CD4-positive, alpha-beta memory T cell (primary cell): Measurements from ENCODE around the gene SLC8A1. TPM values are rescaled to one million over a fixed set of nuclear protein-coding genes. Genes with fewer than 3 reads are reported as not detected.

ENCODE experiments used
- CTCF ChIA-PET: fragments of 350-600 bp; sonication (Branson Sonifier 250); formaldehyde crosslinking; loops from one replicate; lab custom pipeline; 2021; ENCODE audit warnings: inconsistent platforms; ENCODE audit not compliant: partially characterized antibody; lab: Charles Lee
- POLR2A ChIA-PET: fragments of 350-600 bp; sonication (Branson Sonifier 250); formaldehyde crosslinking; loops from one replicate; lab custom pipeline; 2021; ENCODE audit not compliant: partially characterized antibody; lab: Charles Lee
- DNase-seq, 5 donors: peaks; one replicate each; pipeline versions ENCODE4 v3.0.0 to v3.0.0-alpha.2; 2020 to 2022; ENCODE audit warnings: mixed read lengths in 1 of 5
- H3K27ac ChIP-seq: one replicate; pipeline ENCODE4 v1.7.0; 2013; ENCODE audit warnings: low read depth, low read length
- H3K27me3 ChIP-seq: 2 replicates; pipeline ENCODE4 v1.7.0; 2013; ENCODE audit warnings: mild to moderate bottlenecking, low read length, moderate library complexity; ENCODE audit not compliant: insufficient read depth
- H3K36me3 ChIP-seq: 2 replicates; pipeline ENCODE4 v1.7.0; 2013; ENCODE audit warnings: mild to moderate bottlenecking, low read length, moderate library complexity; ENCODE audit not compliant: insufficient read depth
- H3K4me1 ChIP-seq: 2 replicates; pipeline ENCODE4 v1.7.0; 2013; ENCODE audit warnings: mild to moderate bottlenecking, low read length, moderate library complexity; ENCODE audit not compliant: insufficient read depth
- H3K4me3 ChIP-seq, 2 donors: one replicate each; pipeline ENCODE4 v1.7.0; 2013; ENCODE audit warnings: low read length in 2 of 2, mild to moderate bottlenecking in 1 of 2
- H3K9me3 ChIP-seq, 2 donors: one replicate each; pipeline ENCODE4 v1.7.0; 2013; ENCODE audit warnings: low read length in 2 of 2, control low read depth in 1 of 2; ENCODE audit not compliant: control insufficient read depth in 1 of 2
- H3K27ac Mint-ChIP-seq, 7 donors: one replicate each; pipeline ENCODE4 v1.8.0; 2020 to 2021; ENCODE audit warnings: mixed read lengths in 7 of 7, mild to moderate bottlenecking in 6 of 7, inconsistent platforms in 3 of 7, moderate library complexity in 3 of 7
- H3K27me3 Mint-ChIP-seq, 2 donors: one replicate each; pipeline ENCODE4 v1.8.0; 2020 to 2021; ENCODE audit warnings: mixed read lengths in 2 of 2
- H3K36me3 Mint-ChIP-seq, 2 donors: one replicate each; pipeline ENCODE4 v1.8.0; 2020 to 2021; ENCODE audit warnings: mixed read lengths in 2 of 2, inconsistent platforms in 1 of 2, mild to moderate bottlenecking in 1 of 2
- H3K4me1 Mint-ChIP-seq, 4 donors: one replicate each; pipeline ENCODE4 v1.8.0; 2020 to 2021; ENCODE audit warnings: mixed read lengths in 4 of 4, mild to moderate bottlenecking in 1 of 4
- H3K4me3 Mint-ChIP-seq, 8 donors: one replicate each; pipeline ENCODE4 v1.8.0; 2020 to 2021; ENCODE audit warnings: mixed read lengths in 8 of 8, mild to moderate bottlenecking in 7 of 8, moderate library complexity in 6 of 8, inconsistent platforms in 3 of 8
- H3K9me3 Mint-ChIP-seq, 8 donors: one replicate each; pipeline ENCODE4 v1.8.0; 2020 to 2021; ENCODE audit warnings: mixed read lengths in 8 of 8, mild to moderate bottlenecking in 5 of 8, inconsistent platforms in 3 of 8, moderate library complexity in 1 of 8
- intact Hi-C: fragments of 100-400 bp; cut with micrococcal nuclease; formaldehyde crosslinking; loops from one replicate; pipeline ENCODE4 v1.15.1; 2023
- polyA plus RNA-seq, 2 donors: library from polyadenylated mRNA; unstranded; fragments of 300-500 nt; fragmentation: Illumina TruSeq; gene quantifications; one replicate each; pipeline ENCODE4 v1.2.3, GENCODE V29; 2021
- total RNA-seq, 2 experiments: library from RNA; stranded (reverse); gene quantifications; one replicate each; pipeline ENCODE4 v1.2.3, GENCODE V29; 2021

SLC8A1 gene
- total and polyA plus RNA-seq, 4 experiments from 2014 or later, result 0.36 to 0.79 TPM; not detected in 2

DNA sequence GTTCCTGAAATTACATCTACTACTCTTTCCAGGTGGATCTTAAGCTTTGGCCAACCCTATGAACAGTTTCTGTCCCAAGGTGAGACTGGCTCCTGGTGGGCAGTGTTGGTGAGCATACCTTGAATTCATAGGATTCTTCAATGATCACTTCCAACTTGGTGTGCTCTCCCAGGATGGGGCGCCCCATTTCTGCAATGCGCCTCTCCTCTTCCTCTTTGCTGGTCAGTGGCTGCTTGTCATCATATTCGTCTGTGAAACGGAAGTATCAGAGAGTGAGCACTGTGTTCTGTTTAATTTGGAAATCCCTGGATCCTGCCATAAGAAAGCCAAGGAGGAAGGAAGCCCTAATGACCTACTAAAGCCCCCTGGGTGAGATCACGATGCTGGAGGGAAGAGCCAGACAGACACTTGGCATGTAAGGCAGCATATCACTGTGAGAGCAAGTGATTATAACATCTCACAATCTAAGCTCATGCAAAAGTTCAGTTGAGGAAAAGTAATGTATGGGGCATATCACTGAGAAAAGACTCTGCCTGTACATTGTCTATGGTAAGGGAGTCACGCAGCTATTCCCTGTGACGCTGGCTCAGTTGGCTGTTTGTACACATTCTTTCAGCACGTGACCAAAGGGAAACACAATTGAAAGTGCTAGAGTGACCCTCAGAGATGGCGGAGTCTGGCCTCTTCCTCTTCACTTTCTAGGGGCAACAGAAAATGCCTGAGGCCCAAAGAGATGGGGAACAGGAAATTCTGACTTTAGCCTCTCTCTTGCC is 287.0 kb downstream of the SLC8A1 start:
- intact Hi-C loops, result no loop called here
- H3K9me3 Mint-ChIP-seq, result peaks cover 0 to 2% (median 0%) of the 10 kb centered on the region in 8 donors
- no peaks in the 10 kb centered on the region for H3K36me3 Mint-ChIP-seq
- H3K27ac Mint-ChIP-seq, result no peak overlapping the region
- Histone ChIP-seq H3K4me3 (no peak overlapping the region), H3K27ac (no peak overlapping the region), H3K36me3 (no peaks in the 10 kb centered on the region), H3K4me1 (no peaks in the 10 kb centered on the region), H3K27me3 (no peaks in the 10 kb centered on the region), H3K9me3 (no peaks in the 10 kb centered on the region)
- no peak overlapping the region for H3K4me3 Mint-ChIP-seq
- DNase-seq, result no peak
- H3K4me1 Mint-ChIP-seq, result no peaks in the 10 kb centered on the region
- ChIA-PET CTCF (no interaction called here), POLR2A (no interaction called here)
- no peaks in the 10 kb centered on the region for H3K27me3 Mint-ChIP-seq

DNA sequence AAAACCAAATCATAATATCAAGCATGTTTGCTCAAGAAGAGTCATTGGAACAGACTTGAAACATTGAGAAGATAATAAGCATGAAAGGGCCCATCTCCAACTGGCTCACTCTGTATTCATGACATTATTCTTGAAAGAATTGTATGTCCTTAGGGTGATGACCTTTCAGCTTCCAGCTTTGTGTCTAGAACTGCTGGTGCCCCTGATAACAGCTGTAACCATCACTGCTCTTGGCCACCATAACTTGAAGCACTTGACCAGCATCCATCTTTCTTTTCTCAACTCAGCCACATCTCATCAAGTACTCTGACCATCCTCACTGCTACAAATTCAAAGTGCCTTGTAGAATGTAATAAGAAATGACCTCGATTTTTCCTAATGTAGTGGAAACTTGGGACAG is 289.9 kb downstream of the SLC8A1 start:
- POLR2A ChIA-PET, result no interaction called here
- Mint-ChIP-seq H3K9me3 (peaks cover 0 to 2% (median 0%) of the 10 kb centered on the region in 8 donors), H3K4me3 (no peak overlapping the region), H3K36me3 (no peaks in the 10 kb centered on the region), H3K27ac (no peak overlapping the region), H3K4me1 (no peaks in the 10 kb centered on the region), H3K27me3 (no peaks in the 10 kb centered on the region)
- Histone ChIP-seq H3K9me3 (no peaks in the 10 kb centered on the region), H3K27me3 (no peaks in the 10 kb centered on the region), H3K4me1 (no peaks in the 10 kb centered on the region), H3K27ac (no peak overlapping the region), H3K4me3 (no peak overlapping the region), H3K36me3 (no peaks in the 10 kb centered on the region)
- no peak for DNase-seq
- intact Hi-C loops, result no loop called here
- CTCF ChIA-PET, result no interaction called here

DNA sequence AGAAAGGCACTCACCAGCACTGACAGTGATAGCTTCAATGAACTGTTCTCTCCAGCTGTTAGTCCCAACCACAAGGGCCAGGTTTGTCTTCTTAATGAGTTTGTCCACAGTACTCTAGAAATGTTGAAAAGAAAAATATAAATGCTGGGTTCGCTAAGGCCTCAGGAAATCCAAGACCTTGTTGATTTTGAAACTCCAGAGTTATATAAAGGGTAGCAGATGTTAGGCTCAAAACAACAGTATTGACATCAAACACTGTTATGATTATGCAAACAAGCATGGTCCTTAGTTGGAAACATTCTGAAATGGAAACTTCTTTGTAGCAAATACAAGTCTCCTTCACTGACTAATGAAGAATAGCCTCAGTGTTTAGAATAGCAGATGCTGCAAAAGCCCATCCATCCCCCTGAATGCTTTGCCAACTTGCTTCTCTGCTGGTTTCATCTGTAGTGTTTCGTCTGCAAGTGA is 291.1 kb downstream of the SLC8A1 start:
- Histone ChIP-seq H3K36me3 (no peaks in the 10 kb centered on the region), H3K4me1 (no peaks in the 10 kb centered on the region), H3K27ac (no peak overlapping the region), H3K9me3 (no peaks in the 10 kb centered on the region), H3K27me3 (no peaks in the 10 kb centered on the region), H3K4me3 (no peak overlapping the region)
- no peak for DNase-seq
- Mint-ChIP-seq H3K36me3 (no peaks in the 10 kb centered on the region), H3K4me1 (no peaks in the 10 kb centered on the region), H3K9me3 (peaks cover 0 to 2% (median 0%) of the 10 kb centered on the region in 8 donors), H3K27ac (no peak overlapping the region), H3K27me3 (no peaks in the 10 kb centered on the region), H3K4me3 (no peak overlapping the region)
- CTCF ChIA-PET, result no interaction called here
- POLR2A ChIA-PET, result no interaction called here
- intact Hi-C loops, result no loop called here

DNA sequence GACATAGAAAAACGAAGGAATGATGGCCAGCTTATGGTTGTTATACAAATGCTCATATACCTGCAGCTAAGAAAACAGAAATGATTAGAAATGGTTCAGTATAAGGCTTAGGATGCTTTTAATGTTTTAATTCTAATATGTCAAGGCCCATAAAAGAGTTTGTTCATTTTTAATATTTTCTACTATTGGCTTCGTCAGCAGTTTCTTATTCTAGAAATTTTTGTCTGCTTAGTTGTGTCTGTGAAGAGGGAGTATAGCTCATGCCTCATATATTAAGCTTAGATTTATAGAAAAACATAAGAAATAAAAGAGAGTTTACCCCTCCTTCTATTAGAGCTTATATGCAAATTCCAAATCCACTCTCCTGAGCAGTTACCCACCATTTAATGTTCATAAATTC is 292.6 kb downstream of the SLC8A1 start:
- Histone ChIP-seq H3K9me3 (no peaks in the 10 kb centered on the region), H3K4me3 (no peak overlapping the region), H3K27me3 (no peaks in the 10 kb centered on the region), H3K27ac (no peak overlapping the region), H3K4me1 (no peaks in the 10 kb centered on the region), H3K36me3 (no peaks in the 10 kb centered on the region)
- H3K36me3 Mint-ChIP-seq, result no peaks in the 10 kb centered on the region
- ChIA-PET POLR2A (no interaction called here), CTCF (no interaction called here)
- H3K4me3 Mint-ChIP-seq, result no peak overlapping the region
- peaks cover 0 to 3% (median 0%) of the 10 kb centered on the region in 8 donors for H3K9me3 Mint-ChIP-seq
- no peak overlapping the region for H3K27ac Mint-ChIP-seq
- intact Hi-C loops, result no loop called here
- H3K4me1 Mint-ChIP-seq, result no peaks in the 10 kb centered on the region
- H3K27me3 Mint-ChIP-seq, result no peaks in the 10 kb centered on the region
- no peak for DNase-seq

DNA sequence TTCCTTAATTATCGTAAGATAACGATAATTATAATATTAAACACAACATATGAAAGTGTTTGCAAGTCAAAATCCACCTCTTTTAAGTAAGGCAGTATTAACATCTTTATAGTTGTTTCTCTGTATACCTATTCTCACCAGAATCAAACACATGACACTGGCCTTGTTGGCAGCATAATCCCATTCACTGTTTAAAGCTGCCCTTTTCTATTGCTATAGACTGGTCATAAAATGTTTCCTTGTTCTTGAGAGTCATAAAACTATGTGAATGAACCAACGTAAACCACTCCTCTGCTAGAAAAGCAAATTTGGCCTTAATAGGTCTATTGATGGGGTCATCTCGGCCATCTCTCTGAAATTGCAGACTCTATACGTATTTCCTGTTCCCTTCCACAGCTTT is 293.1 kb downstream of the SLC8A1 start:
- H3K9me3 Mint-ChIP-seq, result peaks cover 0 to 3% (median 0%) of the 10 kb centered on the region in 8 donors
- no peak overlapping the region for H3K4me3 Mint-ChIP-seq
- H3K4me1 Mint-ChIP-seq, result no peaks in the 10 kb centered on the region
- no peak for DNase-seq
- intact Hi-C loops, result no loop called here
- ChIA-PET POLR2A (no interaction called here), CTCF (no interaction called here)
- no peaks in the 10 kb centered on the region for H3K27me3 ChIP-seq
- H3K36me3 Mint-ChIP-seq, result no peaks in the 10 kb centered on the region
- H3K27ac ChIP-seq, result no peak overlapping the region
- no peaks in the 10 kb centered on the region for H3K36me3 ChIP-seq
- no peaks in the 10 kb centered on the region for H3K27me3 Mint-ChIP-seq
- H3K27ac Mint-ChIP-seq, result no peak overlapping the region
- H3K4me3 ChIP-seq, result no peak overlapping the region
- H3K4me1 ChIP-seq, result no peaks in the 10 kb centered on the region
- no peaks in the 10 kb centered on the region for H3K9me3 ChIP-seq

DNA sequence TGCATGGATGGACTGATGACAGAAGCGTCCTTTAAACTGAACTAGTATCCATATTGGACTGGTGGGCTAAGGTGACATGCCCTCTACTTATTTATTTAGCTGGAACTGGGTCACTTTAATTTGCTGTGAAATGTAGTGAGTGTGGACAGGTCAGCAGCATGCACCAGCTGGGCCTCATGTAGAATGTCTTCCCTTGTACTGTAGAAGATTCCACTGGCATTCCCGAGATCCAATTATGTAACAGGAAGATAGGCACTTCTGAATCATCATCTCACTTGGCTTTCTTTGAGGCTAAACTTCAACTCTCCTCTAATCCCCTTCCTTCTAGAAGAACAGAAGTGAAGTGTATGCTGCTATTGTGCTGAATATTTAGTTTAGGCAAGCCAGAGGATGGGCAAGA is 296.2 kb downstream of the SLC8A1 start:
- H3K36me3 Mint-ChIP-seq, result no peaks in the 10 kb centered on the region
- no peaks in the 10 kb centered on the region for H3K4me1 Mint-ChIP-seq
- Histone ChIP-seq H3K9me3 (no peaks in the 10 kb centered on the region), H3K27ac (no peak overlapping the region), H3K36me3 (no peaks in the 10 kb centered on the region), H3K27me3 (no peaks in the 10 kb centered on the region), H3K4me3 (no peak overlapping the region), H3K4me1 (no peaks in the 10 kb centered on the region)
- CTCF ChIA-PET, result no interaction called here
- H3K27ac Mint-ChIP-seq, result no peak overlapping the region
- peaks cover 0 to 3% (median 0%) of the 10 kb centered on the region in 8 donors for H3K9me3 Mint-ChIP-seq
- POLR2A ChIA-PET, result no interaction called here
- H3K4me3 Mint-ChIP-seq, result no peak overlapping the region
- intact Hi-C loops, result no loop called here
- DNase-seq, result no peak
- H3K27me3 Mint-ChIP-seq, result peaks cover 0 to 3% of the 10 kb centered on the region in 2 donors

DNA sequence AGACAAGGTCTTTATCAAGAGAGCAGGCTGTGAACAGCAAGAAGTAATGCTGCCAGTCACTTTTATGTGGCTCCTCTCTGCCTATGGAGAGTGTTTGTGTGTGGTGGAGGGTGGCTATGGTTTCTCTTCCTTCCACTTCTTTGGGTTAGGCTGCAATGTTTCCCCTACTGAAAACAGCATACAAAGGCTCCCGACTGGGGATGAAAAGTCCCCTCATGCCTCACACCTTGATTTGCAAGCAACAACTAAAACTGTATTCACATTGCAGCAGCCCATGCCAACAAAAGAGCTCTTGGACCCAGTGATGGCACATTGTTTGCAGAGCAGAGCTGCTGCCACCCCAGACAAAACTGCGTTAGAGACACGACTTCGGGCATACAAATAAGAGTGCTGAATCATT is 301.6 kb downstream of the SLC8A1 start:
- Mint-ChIP-seq H3K27ac (no peak overlapping the region), H3K4me1 (no peaks in the 10 kb centered on the region), H3K9me3 (peaks cover 0 to 3% (median 0%) of the 10 kb centered on the region in 8 donors), H3K4me3 (no peak overlapping the region), H3K36me3 (no peaks in the 10 kb centered on the region), H3K27me3 (peaks cover 0 to 4% of the 10 kb centered on the region in 2 donors)
- H3K27ac ChIP-seq, result no peak overlapping the region
- no peaks in the 10 kb centered on the region for H3K36me3 ChIP-seq
- intact Hi-C loops, result no loop called here
- CTCF ChIA-PET, result no interaction called here
- no peaks in the 10 kb centered on the region for H3K27me3 ChIP-seq
- DNase-seq, result no peak
- POLR2A ChIA-PET, result no interaction called here
- H3K4me1 ChIP-seq, result no peaks in the 10 kb centered on the region
- H3K4me3 ChIP-seq, result no peak overlapping the region
- no peaks in the 10 kb centered on the region for H3K9me3 ChIP-seq
